ENCODE measurements around the gene CALML3.
"Not testable (repeated sequence)": the region's sequence is repeated elsewhere in the genome, so short reads cannot be mapped to it uniquely, and the experiment has no call there.

Gene CALML3

DNA sequence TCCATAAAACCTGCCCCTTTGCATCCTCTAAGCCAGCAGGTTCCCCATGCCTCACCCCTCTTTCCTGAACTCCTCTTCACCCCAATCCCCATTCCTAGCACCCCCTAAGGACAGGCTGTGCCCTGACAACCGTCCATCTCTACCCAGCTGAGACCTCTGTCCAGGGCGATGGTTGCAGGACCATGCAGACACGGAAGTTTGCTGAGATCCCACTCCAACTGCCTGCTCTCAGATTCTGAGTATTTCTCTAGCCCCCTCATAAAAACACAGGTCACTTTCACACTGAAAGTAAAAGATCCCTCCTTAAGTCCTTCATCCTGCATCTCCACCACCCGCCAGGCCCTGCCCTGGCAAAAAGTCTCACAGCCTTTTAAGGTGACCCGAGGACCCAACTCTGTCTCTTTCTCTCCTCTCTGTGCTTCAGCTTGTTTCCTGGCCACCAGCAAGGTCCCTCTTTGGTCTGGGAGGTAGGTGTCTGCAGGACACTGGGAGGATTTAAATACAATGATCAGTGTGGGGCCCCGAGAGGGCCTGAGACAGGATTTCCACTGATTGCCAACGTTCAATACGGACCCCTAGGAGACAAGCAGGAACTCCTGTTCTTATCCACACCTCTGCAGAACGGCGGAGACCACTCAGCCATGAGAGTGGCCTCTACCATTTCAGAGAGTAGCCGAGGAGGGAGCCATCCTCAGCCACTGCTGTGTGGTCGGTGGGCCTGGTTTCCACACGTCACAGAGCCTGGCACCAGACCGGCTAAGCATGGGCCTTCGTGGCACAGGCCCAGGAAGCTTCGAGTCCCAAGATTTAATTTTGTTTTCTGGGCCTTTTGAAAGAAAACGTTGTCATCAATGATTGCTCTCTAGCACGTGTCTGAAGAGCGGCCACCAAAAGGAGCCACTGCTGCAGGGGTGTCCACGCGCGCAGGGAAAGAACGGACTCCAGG lies 27.9 kb downstream of the CALML3 start:
- DNase-seq: no peak

GRCh38 chr10:5553400-5554170 lies 28.8 kb downstream of the CALML3 start:
- no peak for DNase-seq

DNA sequence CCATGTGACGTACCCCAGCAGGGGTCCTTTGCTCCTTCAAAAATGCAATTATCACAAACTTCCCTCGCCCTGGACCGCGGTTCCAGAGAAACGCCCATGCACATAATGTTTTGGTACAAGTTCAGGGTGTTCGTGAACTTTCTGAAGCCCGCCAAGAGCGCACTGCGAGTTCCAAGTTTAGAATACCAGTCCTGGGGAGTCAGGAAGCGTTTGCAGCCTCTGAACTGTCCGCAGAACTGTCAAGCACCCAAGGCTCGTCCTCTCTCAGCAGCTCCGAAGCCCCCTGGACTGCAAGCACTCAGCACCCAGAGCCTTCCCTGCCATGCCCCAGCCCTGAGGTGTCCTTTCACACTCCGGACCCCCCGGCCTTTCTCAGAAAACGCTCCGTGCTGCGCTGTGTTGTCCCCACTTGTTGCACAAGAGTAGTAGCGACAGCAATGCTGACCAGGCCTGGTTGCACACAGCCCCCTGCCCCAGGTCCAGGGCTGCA lies 30.3 kb downstream of the CALML3 start:
- no peak for DNase-seq

DNA sequence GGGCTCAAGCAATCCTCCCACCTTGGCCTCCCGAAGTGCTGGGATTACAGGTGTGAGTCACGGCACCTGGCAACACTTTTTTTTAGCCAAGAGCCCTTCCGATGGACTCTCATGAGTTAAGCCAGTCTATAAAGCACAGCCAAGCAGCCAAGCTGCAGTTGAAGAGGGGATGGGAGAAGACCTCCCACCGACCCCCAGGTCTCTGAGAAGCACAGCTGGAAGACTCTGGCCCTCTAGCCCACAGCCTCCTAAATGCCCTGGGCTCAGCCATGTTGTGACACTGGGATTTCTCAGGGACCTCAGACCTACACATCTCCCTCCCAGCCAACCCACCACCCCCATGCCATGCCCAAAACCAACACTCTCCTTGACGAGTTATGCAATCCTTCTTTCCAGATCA lies 31.1 kb downstream of the CALML3 start:
- DNase-seq: no peak

- DNase-seq: no peak
These were observed 31.8 kb downstream of the CALML3 start for GRCh38 chr10:5556576-5556975.

GRCh38 chr10:5557040-5557721 lies 32.4 kb downstream of the CALML3 start:
- no peak for DNase-seq

GRCh38 chr10:5557799-5558771 lies 33.3 kb downstream of the CALML3 start:
- no peak for DNase-seq

- not testable (repeated sequence) for DNase-seq
These were observed 34.3 kb downstream of the CALML3 start for GRCh38 chr10:5559022-5559421.

- peak in 3 of 56 donors; percentile 5 to 19 (median 11) for DNase-seq
These were observed 34.9 kb downstream of the CALML3 start for GRCh38 chr10:5559642-5560141.

- no peak for DNase-seq
These were observed 35.5 kb downstream of the CALML3 start for GRCh38 chr10:5560142-5560816.

GRCh38 chr10:5560817-5561703 lies 36.3 kb downstream of the CALML3 start:
- no peak for DNase-seq

DNA sequence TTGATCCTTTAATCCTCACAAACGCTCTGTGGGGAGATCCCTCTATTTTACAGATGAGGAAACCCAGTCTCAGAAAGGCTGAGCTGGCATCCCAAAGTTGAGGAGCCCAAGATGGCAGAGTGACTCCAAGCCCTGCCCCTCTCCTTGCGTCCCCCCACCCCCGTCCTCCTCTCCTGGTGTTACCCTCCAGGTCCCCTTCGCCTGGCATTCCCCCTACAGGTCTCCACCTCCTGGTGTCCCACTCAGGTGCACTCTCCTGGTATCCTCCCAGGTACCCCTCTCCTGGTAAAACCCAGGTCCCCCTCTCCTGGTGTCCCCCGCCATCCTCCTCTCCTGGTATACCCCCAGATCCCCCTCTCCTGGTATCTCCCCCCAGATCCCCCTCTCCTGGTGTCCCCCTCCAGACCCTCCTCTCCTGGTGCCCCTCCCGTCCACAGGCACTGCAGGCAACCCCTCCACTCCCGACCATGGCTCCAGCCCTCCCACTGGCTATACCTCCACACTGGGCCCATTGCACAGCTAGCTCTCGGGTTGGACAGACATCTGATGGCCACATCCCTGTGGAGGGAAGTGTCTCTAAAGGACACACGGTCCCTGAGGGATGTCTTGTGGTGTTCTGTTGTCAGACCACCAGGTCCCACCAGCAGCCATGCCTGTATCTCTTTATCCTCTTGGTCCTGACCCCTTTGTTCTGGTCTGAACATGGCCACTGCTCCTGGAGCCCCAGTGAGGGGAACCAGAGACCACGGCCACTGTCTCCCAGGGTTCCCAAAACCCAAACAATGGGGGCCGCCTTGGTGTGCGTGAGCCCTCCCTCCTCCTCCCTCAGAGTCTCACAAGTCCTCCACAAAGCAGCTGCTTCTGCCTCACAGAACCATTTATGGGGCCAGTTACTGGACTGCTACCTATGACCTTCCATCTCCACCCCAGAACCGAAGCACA lies 37.2 kb downstream of the CALML3 start:
- no peak for DNase-seq

DNA sequence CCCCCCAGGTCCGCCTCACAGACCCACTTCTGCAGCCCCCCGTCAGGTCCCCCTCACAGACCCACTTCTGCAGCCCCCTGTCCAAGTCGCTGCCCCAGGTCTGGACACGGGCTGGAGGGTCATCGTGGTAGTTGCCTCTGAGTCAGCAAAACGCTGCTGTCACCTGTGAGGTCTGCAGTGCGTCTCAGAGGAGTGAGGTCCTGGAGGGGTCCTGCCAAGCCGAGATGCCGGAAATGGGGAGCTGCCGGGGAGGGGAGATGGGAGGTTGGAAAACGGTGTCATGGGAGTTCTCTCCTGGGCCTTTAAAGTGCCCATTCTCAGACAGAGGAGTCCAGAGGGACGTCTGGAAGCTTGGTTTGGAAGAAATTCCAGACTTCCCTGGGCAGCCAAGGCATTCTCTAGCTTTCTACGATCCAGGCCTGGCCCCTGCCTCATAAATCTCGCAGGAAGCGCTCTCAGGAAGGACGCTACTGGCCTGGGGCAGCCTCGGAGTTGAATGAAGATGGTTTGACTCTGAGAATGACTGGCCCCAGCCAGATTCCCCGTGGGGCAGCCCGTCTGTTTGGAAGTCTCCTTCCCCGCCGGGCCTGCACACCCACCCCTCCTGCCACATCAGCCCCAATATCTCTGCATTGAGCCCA lies 38.7 kb downstream of the CALML3 start:
- no peak for DNase-seq

DNA sequence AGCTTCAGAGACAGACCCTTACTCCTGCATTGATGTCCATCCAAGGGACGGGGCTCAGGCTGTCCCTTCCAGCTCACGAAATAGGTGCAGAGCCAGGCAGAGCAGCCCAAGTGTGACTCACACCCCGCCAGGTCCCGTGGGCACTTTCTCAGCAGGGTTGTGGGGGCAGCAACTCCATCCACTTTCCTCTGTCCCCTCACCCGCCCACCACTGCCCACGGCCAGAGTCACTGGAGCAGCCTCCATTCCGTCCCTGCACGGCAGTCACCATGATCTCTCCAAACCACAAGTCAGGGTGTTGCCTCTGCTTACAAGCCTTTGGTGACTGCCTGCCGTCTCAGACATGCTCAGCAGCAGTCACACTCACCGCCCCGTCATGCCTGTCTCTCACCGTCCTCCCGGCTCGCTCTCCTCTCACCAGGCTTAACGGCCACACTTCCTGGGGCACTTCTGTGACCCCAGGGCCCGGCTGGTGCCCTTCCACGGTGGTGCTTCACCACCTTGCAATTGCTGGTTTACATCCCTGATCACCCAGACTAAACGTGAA lies 39.3 kb downstream of the CALML3 start:
- peak in 1 of 56 donors; percentile 31 for DNase-seq

DNA sequence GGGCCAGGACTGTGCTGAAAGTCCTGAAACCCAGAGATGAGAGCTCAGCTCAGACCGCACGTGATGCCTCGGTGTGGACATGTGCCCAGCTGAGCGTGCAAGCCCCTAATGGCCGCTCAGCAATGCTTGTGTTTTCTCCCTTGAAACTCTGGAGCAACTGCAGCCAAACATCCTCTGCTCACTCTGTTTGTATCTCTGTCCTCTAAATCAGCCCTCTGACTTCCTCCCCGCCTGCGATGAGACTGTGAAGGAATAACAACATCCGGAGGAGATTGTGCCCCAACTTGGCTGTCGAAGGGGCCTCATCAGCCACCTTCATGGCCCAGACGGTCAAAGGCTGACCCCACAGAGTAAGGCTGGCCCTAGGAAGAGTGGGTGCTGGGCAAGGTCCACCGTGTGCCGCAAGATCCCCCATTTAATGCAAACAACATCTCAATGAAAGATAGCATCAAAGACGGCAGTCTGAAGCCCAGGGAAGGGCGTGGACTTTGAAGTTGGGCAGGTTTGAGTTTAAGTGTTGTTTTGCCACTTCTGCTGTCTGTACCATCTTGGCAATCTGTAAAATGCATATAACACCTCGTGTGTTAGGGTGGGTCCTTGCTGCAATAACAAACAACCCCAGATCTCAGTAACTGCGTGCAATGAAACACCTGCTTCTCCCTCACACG lies 39.9 kb downstream of the CALML3 start:
- no peak for DNase-seq

DNA sequence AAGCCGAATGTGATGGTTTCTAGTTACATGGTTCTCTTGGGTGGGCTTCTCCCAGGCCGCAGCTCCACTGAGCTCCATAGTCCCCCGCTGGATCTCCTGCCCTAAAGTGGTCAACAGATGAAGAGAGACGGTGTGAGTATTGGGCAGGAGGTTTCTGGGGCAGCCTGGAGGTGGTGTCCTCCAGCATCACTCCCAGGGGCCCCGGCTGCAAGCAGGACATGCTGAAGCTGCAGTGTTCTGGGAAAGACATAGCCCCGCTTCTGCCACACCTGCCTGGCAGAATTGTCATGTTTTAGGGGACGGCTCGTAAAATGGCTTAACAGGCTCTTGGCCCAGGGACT lies 40.4 kb downstream of the CALML3 start:
- no peak for DNase-seq

Measured in nucleus accumbens (tissue), 56 donors.